ENCODE results near the gene PNPLA2.

PNPLA2 gene

GRCh38 chr11:800473-800872, 18.2 kb upstream of the PNPLA2 start:
- peaks cover 41 to 56% (median 51%) of the 10 kb centered on the region in 10 experiments for H3K4me1 ChIP-seq
- no peak overlapping the region for H3K9ac ChIP-seq
- no peak overlapping the region for H3K27ac ChIP-seq
- H3K4me2 ChIP-seq, result no peak overlapping the region
- H4K20me1 ChIP-seq, result peaks cover 0 to 83% (median 46%) of the 10 kb centered on the region in 11 experiments; a peak in 18 of 22 replicates
- no peak overlapping the region for H3K4me3 ChIP-seq
- H3K27me3 ChIP-seq, result no peaks in the 10 kb centered on the region
- TF ChIP-seq Cebpa-rat (IDR thresholded peaks at IDR 0.05), result no peak
- H3K36me3 ChIP-seq, result peaks cover 11 to 47% (median 39%) of the 10 kb centered on the region in 11 experiments; a peak in 20 of 22 replicates
- no peaks in the 10 kb centered on the region for H3K9me3 ChIP-seq (replicated peaks in 1 of 11)

GRCh38 chr11:801097-801780, 17.5 kb upstream of the PNPLA2 start:
- Histone ChIP-seq H3K4me1 (peaks cover 43 to 58% (median 52%) of the 10 kb centered on the region in 10 experiments), H3K27ac (no peak overlapping the region), H3K9me3 (replicated peaks in 1 of 11) (no peaks in the 10 kb centered on the region), H3K27me3 (no peaks in the 10 kb centered on the region), H4K20me1 (peaks cover 0 to 78% (median 42%) of the 10 kb centered on the region in 11 experiments; a peak in 18 of 22 replicates), H3K4me3 (no peak overlapping the region), H3K4me2 (no peak overlapping the region), H3K36me3 (peaks cover 11 to 47% (median 39%) of the 10 kb centered on the region in 11 experiments; a peak in 20 of 22 replicates), H3K9ac (no peak overlapping the region)
- TF ChIP-seq Cebpa-rat (IDR thresholded peaks at IDR 0.05), result no peak

- Histone ChIP-seq H3K4me2 (peak overlapping the region; percentile 92 to 100 (median 100); a peak in 18 of 22 replicates), H3K9me3 (replicated peaks in 1 of 11) (no peaks in the 10 kb centered on the region), H4K20me1 (peaks cover 0 to 69% (median 33%) of the 10 kb centered on the region in 11 experiments; a peak in 16 of 22 replicates), H3K4me3 (no peak overlapping the region), H3K36me3 (peaks cover 11 to 47% (median 39%) of the 10 kb centered on the region in 11 experiments; a peak in 20 of 22 replicates), H3K27ac (no peak overlapping the region), H3K27me3 (no peaks in the 10 kb centered on the region), H3K9ac (peak overlapping the region in 8 of 11 experiments; percentile 33 to 87 (median 82); a peak in 9 of 22 replicates), H3K4me1 (peaks cover 37 to 53% (median 46%) of the 10 kb centered on the region in 10 experiments)
- no peak for TF ChIP-seq Cebpa-rat (IDR thresholded peaks at IDR 0.05)
Measured at GRCh38 chr11:802018-802617, 16.6 kb upstream of the PNPLA2 start.

GRCh38 chr11:802693-803466, 15.8 kb upstream of the PNPLA2 start:
- H3K27me3 ChIP-seq, result no peaks in the 10 kb centered on the region
- peaks cover 11 to 47% (median 39%) of the 10 kb centered on the region in 11 experiments; a peak in 20 of 22 replicates for H3K36me3 ChIP-seq
- H4K20me1 ChIP-seq, result peaks cover 0 to 66% (median 29%) of the 10 kb centered on the region in 11 experiments; a peak in 15 of 22 replicates
- H3K4me2 ChIP-seq, result peak overlapping the region; percentile 92 to 100 (median 100)
- H3K4me3 ChIP-seq, result peak overlapping the region in 9 of 10 experiments; percentile 69 to 84 (median 72); a peak in 15 of 20 replicates
- H3K27ac ChIP-seq, result peak overlapping the region in 2 of 11 experiments; percentile 4 to 31; a peak in 1 of 22 replicates
- no peak for TF ChIP-seq Cebpa-rat (IDR thresholded peaks at IDR 0.05)
- peak overlapping the region; percentile 65 to 87 (median 82); a peak in 21 of 22 replicates for H3K9ac ChIP-seq
- peaks cover 37 to 60% (median 52%) of the 10 kb centered on the region in 10 experiments for H3K4me1 ChIP-seq
- no peaks in the 10 kb centered on the region for H3K9me3 ChIP-seq (replicated peaks in 1 of 11)

- H4K20me1 ChIP-seq, result peaks cover 0 to 64% (median 28%) of the 10 kb centered on the region in 11 experiments; a peak in 15 of 22 replicates
- H3K36me3 ChIP-seq, result peaks cover 11 to 47% (median 39%) of the 10 kb centered on the region in 11 experiments; a peak in 20 of 22 replicates
- peak overlapping the region; percentile 66 to 84 (median 72); a peak in 17 of 20 replicates for H3K4me3 ChIP-seq
- H3K27ac ChIP-seq, result peak overlapping the region in 2 of 11 experiments; percentile 4 to 31; a peak in 1 of 22 replicates
- no peak for TF ChIP-seq Cebpa-rat (IDR thresholded peaks at IDR 0.05)
- H3K27me3 ChIP-seq, result no peaks in the 10 kb centered on the region
- no peaks in the 10 kb centered on the region for H3K9me3 ChIP-seq (replicated peaks in 1 of 11)
- H3K4me2 ChIP-seq, result peak overlapping the region; percentile 92 to 100 (median 100)
- peaks cover 41 to 63% (median 56%) of the 10 kb centered on the region in 10 experiments for H3K4me1 ChIP-seq
- peak overlapping the region; percentile 65 to 87 (median 82); a peak in 21 of 22 replicates for H3K9ac ChIP-seq
Measured at GRCh38 chr11:803467-803742, 15.3 kb upstream of the PNPLA2 start.

- H3K4me2 ChIP-seq, result peak overlapping the region; percentile 92 to 100 (median 100)
- H4K20me1 ChIP-seq, result peaks cover 0 to 58% (median 23%) of the 10 kb centered on the region in 11 experiments; a peak in 15 of 22 replicates
- peak overlapping the region; percentile 78 to 87 (median 82) for H3K9ac ChIP-seq
- H3K4me1 ChIP-seq, result peaks cover 44 to 62% (median 57%) of the 10 kb centered on the region in 10 experiments
- H3K4me3 ChIP-seq, result peak overlapping the region; percentile 66 to 84 (median 72)
- H3K9me3 ChIP-seq (replicated peaks in 1 of 11), result no peaks in the 10 kb centered on the region
- peak overlapping the region in 8 of 11 experiments; percentile 78 to 90 (median 88); a peak in 16 of 22 replicates for H3K27ac ChIP-seq
- no peaks in the 10 kb centered on the region for H3K27me3 ChIP-seq
- peaks cover 11 to 45% (median 38%) of the 10 kb centered on the region in 11 experiments; a peak in 20 of 22 replicates for H3K36me3 ChIP-seq
- TF ChIP-seq Cebpa-rat (IDR thresholded peaks at IDR 0.05), result no peak
Measured at GRCh38 chr11:803770-804598, 14.7 kb upstream of the PNPLA2 start.

- H3K36me3 ChIP-seq, result peaks cover 6 to 39% (median 32%) of the 10 kb centered on the region in 11 experiments; a peak in 20 of 22 replicates
- H4K20me1 ChIP-seq, result peaks cover 0 to 52% (median 20%) of the 10 kb centered on the region in 11 experiments; a peak in 14 of 22 replicates
- no peak for TF ChIP-seq Cebpa-rat (IDR thresholded peaks at IDR 0.05)
- H3K27ac ChIP-seq, result peak overlapping the region in 9 of 11 experiments; percentile 78 to 90 (median 87); a peak in 17 of 22 replicates
- H3K4me3 ChIP-seq, result peak overlapping the region; percentile 66 to 84 (median 72)
- no peaks in the 10 kb centered on the region for H3K9me3 ChIP-seq (replicated peaks in 1 of 11)
- peaks cover 44 to 62% (median 57%) of the 10 kb centered on the region in 10 experiments for H3K4me1 ChIP-seq
- peak overlapping the region; percentile 92 to 100 (median 100) for H3K4me2 ChIP-seq
- H3K27me3 ChIP-seq, result no peaks in the 10 kb centered on the region
- H3K9ac ChIP-seq, result peak overlapping the region; percentile 78 to 87 (median 82)
Measured at GRCh38 chr11:804599-804964, 14.1 kb upstream of the PNPLA2 start.
